Testis (tissue), 2 donors: Measurements from ENCODE around the gene LMAN1.

Source experiments
- POLR2A ChIP-seq: fragments of 450-650 bp; IDR thresholded peaks from one replicate; pipeline ENCODE4 v1.6.1; 2017; ENCODE audit warnings: antibody characterized with exemption, mild to moderate bottlenecking, moderate library complexity
- TF ChIP-seq, protein P1 (sequence below), 3 experiments: fragments of 450-650 bp in 2 of 3; fragments of 200-600 bp in 1 of 3; sonication (generic) in 1 of 3; IDR thresholded peaks; one replicate each; pipeline ENCODE4 v1.5.1; 2016 to 2019; ENCODE audit warnings: antibody characterized with exemption in 3 of 3, mild to moderate bottlenecking in 2 of 3, moderate library complexity in 1 of 3

DNA sequence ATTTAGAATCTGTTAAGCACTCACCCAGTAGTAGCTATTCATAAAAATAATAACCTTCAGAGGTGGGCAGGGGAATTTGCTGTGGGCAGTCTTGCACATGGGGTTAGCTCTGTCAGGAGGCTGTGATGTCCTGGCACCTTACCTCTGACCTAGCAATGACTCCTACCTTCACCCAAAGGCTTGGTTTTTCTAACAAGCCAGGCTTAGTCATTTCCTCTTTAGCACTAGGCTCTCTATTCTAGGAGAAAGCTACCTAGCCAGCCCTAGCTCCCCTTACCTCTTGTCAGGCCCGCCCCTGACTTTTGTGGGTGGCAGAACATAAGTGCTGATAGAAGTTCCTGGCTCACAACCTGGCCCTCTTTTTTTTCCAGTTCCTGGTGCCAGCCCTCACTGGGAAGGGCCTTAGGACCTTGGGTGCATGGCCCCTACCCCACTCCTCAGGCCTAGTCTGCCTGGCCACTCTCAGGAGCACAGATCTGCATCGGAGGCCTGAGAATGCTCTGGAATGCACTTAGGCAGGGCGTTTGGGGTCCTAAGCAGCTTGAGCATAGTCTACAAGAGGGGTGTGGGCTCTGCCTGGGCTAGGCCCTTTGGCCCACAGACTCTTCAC is 58.3 kb downstream of the LMAN1 start:
- TF ChIP-seq, protein P1, sequence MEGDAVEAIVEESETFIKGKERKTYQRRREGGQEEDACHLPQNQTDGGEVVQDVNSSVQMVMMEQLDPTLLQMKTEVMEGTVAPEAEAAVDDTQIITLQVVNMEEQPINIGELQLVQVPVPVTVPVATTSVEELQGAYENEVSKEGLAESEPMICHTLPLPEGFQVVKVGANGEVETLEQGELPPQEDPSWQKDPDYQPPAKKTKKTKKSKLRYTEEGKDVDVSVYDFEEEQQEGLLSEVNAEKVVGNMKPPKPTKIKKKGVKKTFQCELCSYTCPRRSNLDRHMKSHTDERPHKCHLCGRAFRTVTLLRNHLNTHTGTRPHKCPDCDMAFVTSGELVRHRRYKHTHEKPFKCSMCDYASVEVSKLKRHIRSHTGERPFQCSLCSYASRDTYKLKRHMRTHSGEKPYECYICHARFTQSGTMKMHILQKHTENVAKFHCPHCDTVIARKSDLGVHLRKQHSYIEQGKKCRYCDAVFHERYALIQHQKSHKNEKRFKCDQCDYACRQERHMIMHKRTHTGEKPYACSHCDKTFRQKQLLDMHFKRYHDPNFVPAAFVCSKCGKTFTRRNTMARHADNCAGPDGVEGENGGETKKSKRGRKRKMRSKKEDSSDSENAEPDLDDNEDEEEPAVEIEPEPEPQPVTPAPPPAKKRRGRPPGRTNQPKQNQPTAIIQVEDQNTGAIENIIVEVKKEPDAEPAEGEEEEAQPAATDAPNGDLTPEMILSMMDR (IDR thresholded peaks at IDR 0.05) = no peak
- no peak for TF ChIP-seq POLR2A
